ENCODE data around the gene ALCAM. TPM values are rescaled to one million over a fixed set of nuclear protein-coding genes. Genes with fewer than 3 reads are reported as not detected.

Gene ALCAM
- total RNA-seq, 1 experiment from 2014 or later: 0.41 TPM

DNA sequence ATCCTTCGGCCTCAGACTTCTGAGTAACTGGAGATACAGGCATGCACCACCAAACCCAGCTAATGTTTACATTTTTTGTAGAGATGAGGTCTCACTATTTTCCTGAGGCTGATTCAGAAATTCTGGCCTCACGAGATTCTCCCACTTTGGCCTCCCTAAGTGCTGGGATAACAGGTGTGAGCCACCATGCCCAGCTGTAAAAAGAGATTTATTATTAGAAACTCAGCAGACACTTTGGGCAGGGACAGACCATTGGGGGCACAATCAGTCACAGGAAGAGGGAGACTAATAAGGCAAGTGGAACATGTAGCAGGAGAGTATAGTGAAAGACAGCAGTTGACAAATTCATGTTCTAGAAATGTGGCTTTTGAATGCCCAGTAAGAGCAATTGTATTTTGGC lies 252.9 kb downstream of the ALCAM start:
- Mint-ChIP-seq H3K27ac (ENCODE audit: unreplicated experiment) (no peak overlapping the region), H3K9me3 (ENCODE audit: unreplicated experiment) (no peaks in the 10 kb centered on the region), H3K4me3 (ENCODE audit: unreplicated experiment) (no peak overlapping the region), H3K36me3 (ENCODE audit: insufficient read depth, unreplicated experiment) (no peaks in the 10 kb centered on the region), H3K4me1 (ENCODE audit: low read depth, unreplicated experiment) (no peaks in the 10 kb centered on the region), H3K27me3 (ENCODE audit: insufficient read depth, unreplicated experiment) (no peaks in the 10 kb centered on the region)
- POLR2A ChIA-PET: no interaction called here
- no peak for DNase-seq
- H3K27me3 ChIP-seq (replicated peaks; ENCODE audit: control insufficient read depth, insufficient read depth, low read length): no peaks in the 10 kb centered on the region
- H3K36me3 ChIP-seq (ENCODE audit: control insufficient read depth, insufficient read depth, low read length): no peaks in the 10 kb centered on the region
- TF ChIP-seq, protein P1, sequence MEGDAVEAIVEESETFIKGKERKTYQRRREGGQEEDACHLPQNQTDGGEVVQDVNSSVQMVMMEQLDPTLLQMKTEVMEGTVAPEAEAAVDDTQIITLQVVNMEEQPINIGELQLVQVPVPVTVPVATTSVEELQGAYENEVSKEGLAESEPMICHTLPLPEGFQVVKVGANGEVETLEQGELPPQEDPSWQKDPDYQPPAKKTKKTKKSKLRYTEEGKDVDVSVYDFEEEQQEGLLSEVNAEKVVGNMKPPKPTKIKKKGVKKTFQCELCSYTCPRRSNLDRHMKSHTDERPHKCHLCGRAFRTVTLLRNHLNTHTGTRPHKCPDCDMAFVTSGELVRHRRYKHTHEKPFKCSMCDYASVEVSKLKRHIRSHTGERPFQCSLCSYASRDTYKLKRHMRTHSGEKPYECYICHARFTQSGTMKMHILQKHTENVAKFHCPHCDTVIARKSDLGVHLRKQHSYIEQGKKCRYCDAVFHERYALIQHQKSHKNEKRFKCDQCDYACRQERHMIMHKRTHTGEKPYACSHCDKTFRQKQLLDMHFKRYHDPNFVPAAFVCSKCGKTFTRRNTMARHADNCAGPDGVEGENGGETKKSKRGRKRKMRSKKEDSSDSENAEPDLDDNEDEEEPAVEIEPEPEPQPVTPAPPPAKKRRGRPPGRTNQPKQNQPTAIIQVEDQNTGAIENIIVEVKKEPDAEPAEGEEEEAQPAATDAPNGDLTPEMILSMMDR (IDR thresholded peaks at IDR 0.05; ENCODE audit: insufficient read depth in 1 of 2, low read depth in 1 of 2, low read length in 1 of 2, severe bottlenecking in 1 of 2, unreplicated experiment in 1 of 2): no peak
- H3K4me3 ChIP-seq (ENCODE audit: low read depth, low read length): no peak overlapping the region
- intact Hi-C loops (cut with micrococcal nuclease; ENCODE audit: unreplicated experiment): no loop called here
- BruUV-seq (replicated peaks): no TSS peak
- no peaks in the 10 kb centered on the region for H3K9me3 ChIP-seq
- CTCF ChIA-PET: no interaction called here
- H3K4me1 ChIP-seq: no peaks in the 10 kb centered on the region; the same call in 1 of the 2 replicates

DNA sequence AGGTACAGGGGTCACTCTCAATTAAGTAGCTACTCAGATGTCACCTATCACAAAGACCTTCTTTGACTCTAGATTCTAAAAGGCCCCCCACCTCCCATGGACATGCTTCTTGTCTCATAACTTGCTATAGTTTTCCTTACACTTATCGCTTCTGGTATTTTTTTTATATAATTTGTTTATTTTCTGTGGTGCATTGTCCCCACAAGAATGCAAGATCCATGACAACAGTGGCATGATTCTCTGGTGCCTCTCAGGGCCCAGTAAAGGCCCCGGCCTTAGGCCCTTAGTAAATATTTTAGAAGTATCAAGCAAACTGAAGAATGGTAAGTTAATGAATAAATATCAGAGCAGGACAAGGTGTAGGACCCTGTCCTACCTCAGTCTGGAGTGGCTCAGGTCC lies 253.5 kb downstream of the ALCAM start:
- Mint-ChIP-seq H3K4me3 (ENCODE audit: unreplicated experiment) (no peak overlapping the region), H3K9me3 (ENCODE audit: unreplicated experiment) (no peaks in the 10 kb centered on the region), H3K36me3 (ENCODE audit: insufficient read depth, unreplicated experiment) (no peaks in the 10 kb centered on the region), H3K27me3 (ENCODE audit: insufficient read depth, unreplicated experiment) (no peaks in the 10 kb centered on the region), H3K27ac (ENCODE audit: unreplicated experiment) (no peak overlapping the region), H3K4me1 (ENCODE audit: low read depth, unreplicated experiment) (no peaks in the 10 kb centered on the region)
- Histone ChIP-seq H3K36me3 (ENCODE audit: control insufficient read depth, insufficient read depth, low read length) (no peaks in the 10 kb centered on the region), H3K27me3 (replicated peaks; ENCODE audit: control insufficient read depth, insufficient read depth, low read length) (no peaks in the 10 kb centered on the region), H3K4me3 (ENCODE audit: low read depth, low read length) (no peak overlapping the region), H3K4me1 (no peaks in the 10 kb centered on the region), H3K9me3 (no peaks in the 10 kb centered on the region)
- BruUV-seq (replicated peaks): no TSS peak
- TF ChIP-seq, protein P1 (IDR thresholded peaks at IDR 0.05; ENCODE audit: insufficient read depth in 1 of 2, low read depth in 1 of 2, low read length in 1 of 2, severe bottlenecking in 1 of 2, unreplicated experiment in 1 of 2): no peak
- no peak for DNase-seq
- intact Hi-C loops (cut with micrococcal nuclease; ENCODE audit: unreplicated experiment): no loop called here
- ChIA-PET CTCF (no interaction called here), POLR2A (no interaction called here)

- ChIA-PET POLR2A (no interaction called here), CTCF (no interaction called here)
- intact Hi-C loops (cut with micrococcal nuclease; ENCODE audit: unreplicated experiment): no loop called here
- no peak for DNase-seq
- Mint-ChIP-seq H3K4me1 (ENCODE audit: low read depth, unreplicated experiment) (no peaks in the 10 kb centered on the region), H3K36me3 (ENCODE audit: insufficient read depth, unreplicated experiment) (no peaks in the 10 kb centered on the region), H3K9me3 (ENCODE audit: unreplicated experiment) (no peaks in the 10 kb centered on the region), H3K27ac (ENCODE audit: unreplicated experiment) (no peak overlapping the region), H3K27me3 (ENCODE audit: insufficient read depth, unreplicated experiment) (no peaks in the 10 kb centered on the region), H3K4me3 (ENCODE audit: unreplicated experiment) (no peak overlapping the region)
- TF ChIP-seq, protein P1 (IDR thresholded peaks at IDR 0.05; ENCODE audit: insufficient read depth in 1 of 2, low read depth in 1 of 2, low read length in 1 of 2, severe bottlenecking in 1 of 2, unreplicated experiment in 1 of 2): no peak
- no peaks in the 10 kb centered on the region for H3K36me3 ChIP-seq (ENCODE audit: control insufficient read depth, insufficient read depth, low read length)
- no peaks in the 10 kb centered on the region for H3K27me3 ChIP-seq (replicated peaks; ENCODE audit: control insufficient read depth, insufficient read depth, low read length)
- BruUV-seq (replicated peaks): no TSS peak
- H3K4me1 ChIP-seq: no peaks in the 10 kb centered on the region
- H3K9me3 ChIP-seq: no peaks in the 10 kb centered on the region
- no peak overlapping the region for H3K4me3 ChIP-seq (ENCODE audit: low read depth, low read length)
Measured at GRCh38 chr3:105622169-105622568, 255.5 kb downstream of the ALCAM start.
